HUES48 (cell line): Measurements from ENCODE around the gene SLC22A1.
A peak's percentile ranks its signal among the peaks of the same experiment; 100 is the strongest.
"Not testable (repeated sequence)": the region's sequence is repeated elsewhere in the genome, so short reads cannot be mapped to it uniquely, and the experiment has no call there.

Experiments used
- H3K27ac ChIP-seq: one replicate; pipeline ENCODE4 v1.7.0; 2013; ENCODE audit warnings: low read depth, low read length, inconsistent platforms
- H3K27me3 ChIP-seq: 2 replicates; pipeline ENCODE4 v1.6.1; 2013; ENCODE audit warnings: mild to moderate bottlenecking, low read length; ENCODE audit not compliant: control insufficient read depth, insufficient read depth
- H3K36me3 ChIP-seq: 2 replicates; pipeline ENCODE4 v1.6.1; 2013; ENCODE audit warnings: low read length; ENCODE audit not compliant: control insufficient read depth, insufficient read depth
- H3K4me1 ChIP-seq: 2 replicates; pipeline ENCODE4 v1.6.1; 2013; ENCODE audit warnings: mild to moderate bottlenecking, low read length; ENCODE audit not compliant: control insufficient read depth, insufficient read depth
- H3K4me3 ChIP-seq: 2 replicates; pipeline ENCODE4 v1.5.1; 2013; ENCODE audit warnings: mild to moderate bottlenecking, low read depth, low read length
- H3K9ac ChIP-seq: 2 replicates; pipeline ENCODE4 v1.6.1; 2013; ENCODE audit warnings: mild to moderate bottlenecking, low read depth, low read length, moderate library complexity
- H3K9me3 ChIP-seq: 2 replicates; pipeline ENCODE4 v1.6.1; 2013; ENCODE audit warnings: low read length; ENCODE audit not compliant: control insufficient read depth, insufficient read depth

The SLC22A1 gene

DNA sequence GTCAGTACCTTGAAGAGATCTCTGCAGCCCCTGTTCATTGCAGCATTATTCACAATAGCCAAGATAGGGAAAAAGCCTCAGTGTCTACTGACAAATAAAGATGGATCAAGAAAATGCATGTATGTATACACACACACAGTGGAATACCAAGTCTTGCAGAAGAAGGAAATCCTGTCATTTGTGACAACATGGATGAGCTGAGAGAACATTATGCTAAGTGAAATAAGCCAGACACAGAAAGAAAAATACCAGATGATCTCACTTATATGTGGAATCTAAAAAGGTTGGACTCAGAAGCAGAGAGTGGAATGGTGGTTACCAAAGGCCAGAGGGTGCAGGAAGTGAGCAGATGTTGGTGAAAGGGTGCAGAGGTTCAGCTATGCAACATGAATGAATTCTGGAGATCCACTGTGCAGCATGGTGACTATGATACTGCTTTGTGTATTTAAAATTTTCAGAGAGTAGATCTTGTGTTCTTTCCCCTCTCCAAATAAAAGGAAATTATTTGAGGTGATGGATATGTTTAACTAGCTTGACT is 11.0 kb upstream of the SLC22A1 start:
- peaks cover 5% of the 10 kb centered on the region for H3K36me3 ChIP-seq
- peaks cover 7% of the 10 kb centered on the region; the same call in 1 of the 2 replicates for H3K4me1 ChIP-seq
- H3K9ac ChIP-seq, result no peak overlapping the region
- no peak overlapping the region for H3K27ac ChIP-seq
- H3K9me3 ChIP-seq, result no peaks in the 10 kb centered on the region
- H3K27me3 ChIP-seq, result no peaks in the 10 kb centered on the region
- no peak overlapping the region for H3K4me3 ChIP-seq

- H3K36me3 ChIP-seq, result no peaks in the 10 kb centered on the region
- H3K4me1 ChIP-seq, result peaks cover 7% of the 10 kb centered on the region; the same call in 1 of the 2 replicates
- no peak overlapping the region for H3K9ac ChIP-seq
- no peaks in the 10 kb centered on the region for H3K9me3 ChIP-seq
- H3K27me3 ChIP-seq, result no peaks in the 10 kb centered on the region
- peak overlapping the region; percentile 30 for H3K27ac ChIP-seq
- no peak overlapping the region for H3K4me3 ChIP-seq
These were observed 9.8 kb upstream of the SLC22A1 start for GRCh38 chr6:160111806-160112205.

DNA sequence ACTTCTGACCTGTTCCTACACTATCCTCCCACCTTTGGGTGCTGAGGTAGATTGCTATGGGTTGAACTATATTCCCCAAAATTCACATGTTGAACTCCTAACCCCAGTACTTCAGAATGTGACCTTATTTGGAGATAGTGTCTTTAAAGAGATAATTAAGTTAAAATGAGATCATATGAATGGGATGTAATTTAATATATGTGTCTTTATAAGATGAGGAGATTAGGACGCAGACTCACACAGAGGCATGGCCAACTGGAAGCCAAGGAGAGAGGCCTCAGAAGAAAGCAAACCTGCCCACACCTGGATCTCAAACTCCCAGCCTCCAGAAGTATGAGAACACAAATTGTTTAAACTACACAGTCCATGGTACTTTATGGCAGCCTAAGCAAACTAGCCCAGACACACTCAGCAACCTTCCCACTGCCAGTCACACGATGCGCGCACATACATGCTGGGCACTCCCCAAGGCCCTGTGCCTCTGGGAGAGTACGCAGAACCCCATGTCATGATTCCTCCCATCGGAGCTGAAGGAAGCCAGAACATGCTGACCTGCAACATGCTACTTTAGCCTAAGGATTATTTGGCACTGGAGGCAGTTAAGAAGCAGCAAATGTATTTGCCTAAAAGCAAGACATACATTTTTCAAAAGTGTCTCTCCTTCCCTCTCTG is 8.9 kb upstream of the SLC22A1 start:
- no peak overlapping the region for H3K27ac ChIP-seq
- H3K9ac ChIP-seq, result no peak overlapping the region
- H3K9me3 ChIP-seq, result peaks cover 2% of the 10 kb centered on the region; the same call in 1 of the 2 replicates
- H3K4me1 ChIP-seq, result peaks cover 7% of the 10 kb centered on the region; the same call in 1 of the 2 replicates
- H3K36me3 ChIP-seq, result no peaks in the 10 kb centered on the region
- no peak overlapping the region for H3K4me3 ChIP-seq
- no peaks in the 10 kb centered on the region for H3K27me3 ChIP-seq

- not testable (repeated sequence) for H3K27ac ChIP-seq, H3K4me1 ChIP-seq, H3K4me3 ChIP-seq, H3K27me3 ChIP-seq, H3K36me3 ChIP-seq, H3K9ac ChIP-seq
- H3K9me3 ChIP-seq, result peaks cover 12% of the 10 kb centered on the region
These were observed 7.1 kb upstream of the SLC22A1 start for GRCh38 chr6:160114536-160114935.

DNA sequence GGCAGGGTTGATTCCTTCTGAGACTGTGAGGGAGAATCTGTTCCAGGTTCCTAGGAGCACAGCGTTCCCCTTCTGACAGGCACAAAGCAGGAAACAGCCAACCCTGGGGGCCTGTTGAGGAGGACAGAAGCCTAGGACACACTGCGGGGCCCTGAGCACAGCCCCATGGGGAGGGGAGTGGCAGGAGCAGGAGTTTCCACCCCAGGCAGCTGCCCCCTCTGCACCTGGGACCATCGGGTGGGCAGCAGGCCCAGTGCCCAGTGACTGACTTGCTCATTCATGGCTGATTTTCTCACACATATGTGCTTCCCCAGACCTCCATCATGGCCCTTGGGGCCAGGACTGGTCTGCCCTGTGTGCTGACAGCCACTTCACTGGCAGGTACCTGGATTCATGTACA is 6.2 kb upstream of the SLC22A1 start:
- Histone ChIP-seq H3K4me1 (peaks cover 7% of the 10 kb centered on the region; the same call in 1 of the 2 replicates), H3K27me3 (no peaks in the 10 kb centered on the region), H3K4me3 (no peak overlapping the region), H3K27ac (no peak overlapping the region), H3K9me3 (peaks cover 12% of the 10 kb centered on the region), H3K9ac (no peak overlapping the region), H3K36me3 (no peaks in the 10 kb centered on the region)

DNA sequence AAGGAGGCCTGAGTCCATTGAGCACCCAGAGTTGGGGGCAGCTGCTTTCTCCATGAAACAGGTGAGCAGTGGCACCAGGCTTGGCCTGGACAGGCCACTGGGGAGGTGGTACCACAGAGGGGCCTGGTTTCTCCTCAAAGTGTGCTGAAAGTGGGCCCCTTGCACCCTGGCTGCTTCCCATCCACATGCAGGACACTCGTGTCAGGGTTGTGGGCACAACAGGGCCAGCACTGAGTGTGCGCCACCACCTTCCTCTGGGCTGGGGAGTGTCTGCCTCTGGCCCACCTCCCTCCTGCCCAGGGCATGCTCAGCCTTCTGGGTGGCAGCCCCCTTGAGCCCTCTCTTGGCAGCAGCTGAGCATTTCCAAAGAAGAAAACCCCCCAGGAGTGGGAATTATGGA is 5.2 kb upstream of the SLC22A1 start:
- no peak overlapping the region for H3K9ac ChIP-seq
- H3K4me3 ChIP-seq, result no peak overlapping the region
- no peak overlapping the region for H3K27ac ChIP-seq
- H3K9me3 ChIP-seq, result peaks cover 12% of the 10 kb centered on the region
- H3K27me3 ChIP-seq, result no peaks in the 10 kb centered on the region
- H3K36me3 ChIP-seq, result no peaks in the 10 kb centered on the region
- H3K4me1 ChIP-seq, result peaks cover 5% of the 10 kb centered on the region; the same call in 1 of the 2 replicates

- Histone ChIP-seq H3K27ac (no peak overlapping the region), H3K9ac (no peak overlapping the region), H3K36me3 (no peaks in the 10 kb centered on the region), H3K9me3 (peaks cover 12% of the 10 kb centered on the region), H3K4me1 (no peaks in the 10 kb centered on the region), H3K27me3 (no peaks in the 10 kb centered on the region), H3K4me3 (no peak overlapping the region)
These were observed 4.5 kb upstream of the SLC22A1 start for GRCh38 chr6:160117137-160117536.

DNA sequence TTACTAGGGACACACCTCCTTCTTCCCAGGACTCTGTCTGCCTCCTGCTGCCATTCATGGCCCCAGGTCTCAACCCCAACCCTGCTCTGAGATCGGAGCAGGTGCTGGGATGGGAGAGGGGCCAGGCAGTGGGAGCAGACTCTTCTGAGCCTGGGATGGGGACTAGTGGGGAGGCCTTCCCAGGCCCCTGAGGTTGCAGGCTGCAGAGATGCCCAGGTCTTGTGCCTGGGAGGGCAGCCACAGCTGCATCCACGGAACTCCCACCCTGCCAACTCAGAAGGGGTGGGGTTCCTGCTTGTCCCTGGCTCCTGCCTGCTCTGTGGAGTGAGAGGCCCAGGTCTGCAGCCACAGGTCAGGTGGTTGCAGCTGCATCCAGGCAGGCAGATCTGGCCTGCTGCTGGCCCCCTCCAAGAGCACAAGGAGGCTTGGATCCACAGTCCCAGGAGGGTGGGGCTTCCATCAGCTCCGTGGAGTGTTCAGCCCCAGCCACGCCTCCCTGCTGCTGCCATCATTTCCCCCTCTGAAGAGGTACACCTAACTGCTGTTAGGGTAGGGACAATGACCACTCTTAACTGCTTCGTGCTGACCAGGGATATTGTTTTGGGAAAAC is 2.9 kb upstream of the SLC22A1 start:
- no peaks in the 10 kb centered on the region for H3K36me3 ChIP-seq
- no peaks in the 10 kb centered on the region for H3K27me3 ChIP-seq
- no peaks in the 10 kb centered on the region for H3K4me1 ChIP-seq
- no peak overlapping the region for H3K9ac ChIP-seq
- no peak overlapping the region for H3K4me3 ChIP-seq
- H3K27ac ChIP-seq, result no peak overlapping the region
- H3K9me3 ChIP-seq, result peaks cover 12% of the 10 kb centered on the region

- H3K27me3 ChIP-seq, result no peaks in the 10 kb centered on the region
- H3K9ac ChIP-seq, result no peak overlapping the region
- H3K36me3 ChIP-seq, result no peaks in the 10 kb centered on the region
- no peaks in the 10 kb centered on the region for H3K4me1 ChIP-seq
- H3K4me3 ChIP-seq, result no peak overlapping the region
- H3K9me3 ChIP-seq, result peaks cover 12% of the 10 kb centered on the region
- H3K27ac ChIP-seq, result no peak overlapping the region
These were observed 1.5 kb upstream of the SLC22A1 start for GRCh38 chr6:160120087-160120486.

DNA sequence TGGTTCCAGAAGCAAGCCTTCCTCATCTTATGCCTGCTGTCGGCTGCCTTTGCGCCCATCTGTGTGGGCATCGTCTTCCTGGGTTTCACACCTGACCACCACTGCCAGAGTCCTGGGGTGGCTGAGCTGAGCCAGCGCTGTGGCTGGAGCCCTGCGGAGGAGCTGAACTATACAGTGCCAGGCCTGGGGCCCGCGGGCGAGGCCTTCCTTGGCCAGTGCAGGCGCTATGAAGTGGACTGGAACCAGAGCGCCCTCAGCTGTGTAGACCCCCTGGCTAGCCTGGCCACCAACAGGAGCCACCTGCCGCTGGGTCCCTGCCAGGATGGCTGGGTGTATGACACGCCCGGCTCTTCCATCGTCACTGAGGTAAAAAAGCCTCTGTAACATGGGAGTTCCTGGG is 366 bp downstream of the SLC22A1 start:
- no peaks in the 10 kb centered on the region for H3K27me3 ChIP-seq
- no peak overlapping the region for H3K4me3 ChIP-seq
- H3K36me3 ChIP-seq, result no peaks in the 10 kb centered on the region
- H3K4me1 ChIP-seq, result no peaks in the 10 kb centered on the region
- H3K27ac ChIP-seq, result no peak overlapping the region
- H3K9me3 ChIP-seq, result peaks cover 12% of the 10 kb centered on the region
- H3K9ac ChIP-seq, result no peak overlapping the region

DNA sequence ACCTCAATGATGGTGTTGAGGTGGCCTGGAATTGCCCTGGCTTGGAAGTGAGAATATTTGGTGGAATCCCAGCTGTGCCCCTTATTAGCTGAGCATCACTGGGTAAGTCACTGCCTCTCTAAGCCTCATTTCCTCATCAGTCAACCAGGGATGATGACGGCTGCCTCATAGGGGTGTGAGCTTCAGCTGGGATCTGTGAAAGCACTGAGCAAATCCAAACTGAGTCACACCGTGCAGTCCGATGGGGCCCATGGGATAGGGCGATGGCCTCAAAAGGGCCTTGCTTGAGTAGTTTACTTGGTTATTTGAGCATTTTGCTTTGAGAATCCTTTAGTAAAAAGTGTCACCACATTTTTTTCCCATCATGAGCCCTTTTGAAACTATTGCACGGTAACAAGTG is 1.1 kb downstream of the SLC22A1 start:
- no peak overlapping the region for H3K27ac ChIP-seq
- H3K4me3 ChIP-seq, result no peak overlapping the region
- H3K9ac ChIP-seq, result no peak overlapping the region
- no peaks in the 10 kb centered on the region for H3K27me3 ChIP-seq
- H3K36me3 ChIP-seq, result no peaks in the 10 kb centered on the region
- no peaks in the 10 kb centered on the region for H3K4me1 ChIP-seq
- H3K9me3 ChIP-seq, result peaks cover 10% of the 10 kb centered on the region; the same call in 1 of the 2 replicates
